Measurements from ENCODE around the gene TEAD4.

TEAD4 gene

GRCh38 chr12:2959505-2960389 is 550 bp downstream of the TEAD4 start:
- no peak for TF ChIP-seq CTCF (IDR thresholded peaks at IDR 0.05; ENCODE audit: low read depth, low read length)
- DNase-seq (ENCODE audit: extremely low read depth, low read depth), result peak; percentile 28

GRCh38 chr12:2960390-2960956 is 1.3 kb downstream of the TEAD4 start:
- DNase-seq (ENCODE audit: extremely low read depth, low read depth), result no peak
- no peak for TF ChIP-seq CTCF (IDR thresholded peaks at IDR 0.05; ENCODE audit: low read depth, low read length)

- TF ChIP-seq CTCF (IDR thresholded peaks at IDR 0.05; ENCODE audit: low read depth, low read length), result no peak
- no peak for DNase-seq (ENCODE audit: extremely low read depth, low read depth)
Measured at GRCh38 chr12:2960996-2961616, 1.9 kb downstream of the TEAD4 start.

GRCh38 chr12:2961705-2962104 is 2.5 kb downstream of the TEAD4 start:
- DNase-seq (ENCODE audit: extremely low read depth, low read depth), result no peak
- no peak for TF ChIP-seq CTCF (IDR thresholded peaks at IDR 0.05; ENCODE audit: low read depth, low read length)

GRCh38 chr12:2963154-2963759 is 4.1 kb downstream of the TEAD4 start:
- DNase-seq (ENCODE audit: extremely low read depth, low read depth), result no peak
- no peak for TF ChIP-seq CTCF (IDR thresholded peaks at IDR 0.05; ENCODE audit: low read depth, low read length)

DNA sequence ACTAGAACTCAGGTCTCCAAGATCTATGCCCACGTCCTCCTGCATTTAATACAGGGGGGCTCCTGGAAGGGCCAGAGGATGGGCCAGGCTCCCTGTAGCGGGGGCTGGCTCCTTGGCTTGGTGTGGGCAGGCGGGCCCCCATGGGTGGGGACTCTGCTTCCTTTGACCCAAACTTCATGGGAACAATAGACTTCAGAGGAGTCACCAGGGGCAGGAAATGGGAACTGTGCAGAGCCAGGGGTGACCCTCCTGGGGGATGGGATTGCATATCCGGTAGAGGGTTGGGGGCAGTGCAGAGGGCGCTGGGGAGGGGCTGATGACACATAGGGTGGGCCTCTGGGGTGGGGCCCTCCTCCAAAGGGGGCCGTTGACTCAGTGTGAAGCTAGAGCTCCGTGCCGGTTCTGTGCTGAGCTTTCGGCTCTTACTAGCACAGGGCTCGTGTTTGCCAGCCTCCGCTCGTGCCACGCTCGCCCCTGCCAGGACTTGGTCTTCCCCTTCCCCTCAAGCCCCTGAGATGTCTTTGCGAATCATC is 4.6 kb downstream of the TEAD4 start:
- no peak for TF ChIP-seq CTCF (IDR thresholded peaks at IDR 0.05; ENCODE audit: low read depth, low read length)
- no peak for DNase-seq (ENCODE audit: extremely low read depth, low read depth)

All from AG09319 (cell line).